NOMO-1 treated with dmso at 0.1 percent for 144 hours (cell line): Measurements from ENCODE around the gene NUDT12.

ENCODE experiments used
- DNase-seq: peaks from one replicate; lab custom pipeline; 2025; ENCODE audit not compliant: unreplicated experiment; lab: John Stamatoyannopoulos, UW

The NUDT12 gene

GRCh38 chr5:103562453-103563157 lies at the start of gene NUDT12:
Gene NUDT12, minus strand, starts transcription at chr5:103562789. Its CDS starts 2,541 bp downstream, at chr5:103560248.
- peak; percentile 37 for DNase-seq

DNA sequence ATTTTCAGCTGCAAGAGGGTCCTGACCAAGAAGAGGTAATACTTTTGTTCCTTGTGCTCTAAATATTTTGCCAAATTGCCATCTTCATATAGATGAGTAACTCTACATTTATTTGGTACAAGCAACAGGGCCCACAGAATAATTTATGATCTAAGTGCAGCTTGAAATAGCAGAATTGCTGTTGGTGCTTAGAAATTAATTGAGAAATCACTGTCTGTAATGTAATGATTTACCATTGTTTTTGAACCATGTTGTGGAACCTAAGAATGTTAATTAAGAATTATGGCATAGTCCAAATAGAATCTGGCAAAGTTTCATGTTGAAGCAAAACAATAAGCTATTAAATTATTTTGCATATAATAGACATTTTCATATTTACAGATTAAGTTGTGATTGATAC lies 44.8 kb upstream of the NUDT12 start:
- no peak for DNase-seq

DNA sequence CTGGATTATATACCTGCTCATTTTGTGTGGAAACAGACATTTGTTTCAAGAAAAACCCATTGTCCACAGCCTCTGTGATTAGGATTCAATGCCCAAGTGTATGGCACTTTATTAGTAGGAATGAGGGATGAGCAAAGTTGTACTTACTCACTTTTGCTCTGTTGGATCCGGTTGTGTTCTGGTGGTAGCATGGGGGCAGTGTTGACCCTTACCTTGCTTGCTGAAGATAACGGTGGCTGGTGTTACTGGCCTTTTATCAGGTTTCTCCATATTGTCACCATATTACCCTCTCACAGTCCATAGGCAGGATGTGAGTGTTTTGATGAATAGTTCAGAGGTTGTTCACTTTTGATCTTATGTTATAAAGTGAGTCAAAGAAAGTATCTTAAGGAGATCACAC lies 42.7 kb upstream of the NUDT12 start:
- DNase-seq, result no peak

DNA sequence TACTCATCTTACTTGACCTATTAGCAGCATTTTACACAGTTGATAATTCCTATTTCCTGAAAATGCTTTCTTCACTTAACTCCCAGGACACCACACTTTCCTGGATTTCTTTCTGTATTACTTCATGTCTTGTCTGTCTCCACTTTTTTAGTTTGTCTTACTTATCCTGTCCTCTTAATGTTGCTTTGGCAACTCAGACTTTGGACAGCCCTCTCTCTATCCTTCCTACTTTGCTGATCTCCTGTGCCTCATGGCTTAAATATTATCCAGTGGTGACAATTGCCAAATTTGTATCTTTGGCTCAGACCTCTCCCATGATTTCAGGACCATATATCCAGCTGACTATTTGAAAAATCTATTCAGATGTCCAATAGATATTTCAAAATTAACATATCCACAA lies 39.8 kb upstream of the NUDT12 start:
- no peak for DNase-seq

GRCh38 chr5:103601314-103601713 lies 38.7 kb upstream of the NUDT12 start:
- DNase-seq, result no peak

- DNase-seq, result no peak
These were observed 37.5 kb upstream of the NUDT12 start for GRCh38 chr5:103600086-103600485.

DNA sequence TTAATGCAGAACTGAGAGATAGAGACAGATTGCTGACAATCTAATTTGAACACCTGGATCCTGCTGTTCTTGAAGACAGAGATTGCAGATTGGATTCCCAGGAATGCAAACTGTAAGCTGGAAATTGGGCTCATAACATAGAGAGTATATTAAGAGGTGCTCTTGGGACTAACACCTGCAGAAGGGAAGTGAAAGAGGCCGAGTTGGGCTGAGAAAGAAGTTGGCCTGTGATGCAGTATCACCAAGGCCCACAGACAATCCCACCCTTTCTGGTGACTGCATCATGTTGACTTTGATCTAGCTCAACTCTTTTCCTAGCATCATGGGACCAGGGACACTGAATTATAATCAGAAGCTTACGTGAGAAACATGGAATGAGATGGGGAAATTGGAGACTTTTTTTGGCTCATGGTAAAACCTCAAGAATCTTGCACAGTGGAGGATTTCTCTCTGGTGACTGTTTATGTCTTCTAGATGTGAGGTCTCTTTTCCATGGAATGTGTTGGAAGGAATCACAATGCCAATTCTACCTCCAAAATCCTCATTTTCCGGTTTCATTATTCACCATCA lies 36.5 kb upstream of the NUDT12 start:
- no peak for DNase-seq

DNA sequence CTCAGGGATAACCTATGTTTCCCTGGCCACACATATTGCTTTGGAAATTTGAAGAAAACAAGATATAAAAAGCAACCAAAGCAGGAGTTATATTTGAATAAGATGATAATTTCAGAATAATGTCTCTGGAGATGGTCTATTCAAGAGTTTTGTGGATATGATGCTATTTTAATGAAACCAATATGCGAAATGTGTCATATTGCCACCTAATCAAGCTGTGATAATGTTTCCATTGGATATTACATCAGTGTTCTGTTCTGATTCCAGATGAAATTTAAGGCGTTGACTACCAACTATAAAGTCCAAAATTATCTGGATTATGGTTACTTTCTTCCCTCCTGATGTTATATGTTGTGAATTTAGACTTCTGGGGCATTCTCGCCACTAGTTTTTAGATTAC lies 27.6 kb upstream of the NUDT12 start:
- no peak for DNase-seq

DNA sequence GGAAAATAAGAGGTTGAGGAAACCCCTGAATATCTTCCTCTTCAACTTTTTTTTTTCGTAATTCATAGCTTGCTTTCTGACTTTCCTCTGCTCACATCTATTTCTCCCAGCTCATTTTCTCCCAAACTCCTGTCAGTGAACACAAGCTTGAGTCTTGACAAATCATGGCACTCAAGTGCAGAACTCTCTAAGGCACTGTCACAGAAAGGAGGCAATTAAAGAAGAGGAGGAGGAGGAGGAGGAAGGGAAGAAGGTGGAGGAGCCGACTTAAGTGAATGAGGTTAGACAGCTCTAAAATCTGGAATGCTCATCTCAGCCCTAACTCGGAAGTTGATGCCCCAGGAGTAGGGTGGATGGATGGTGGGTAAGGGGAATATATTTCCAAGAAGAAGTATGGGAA lies 27.2 kb upstream of the NUDT12 start:
- DNase-seq, result no peak

DNA sequence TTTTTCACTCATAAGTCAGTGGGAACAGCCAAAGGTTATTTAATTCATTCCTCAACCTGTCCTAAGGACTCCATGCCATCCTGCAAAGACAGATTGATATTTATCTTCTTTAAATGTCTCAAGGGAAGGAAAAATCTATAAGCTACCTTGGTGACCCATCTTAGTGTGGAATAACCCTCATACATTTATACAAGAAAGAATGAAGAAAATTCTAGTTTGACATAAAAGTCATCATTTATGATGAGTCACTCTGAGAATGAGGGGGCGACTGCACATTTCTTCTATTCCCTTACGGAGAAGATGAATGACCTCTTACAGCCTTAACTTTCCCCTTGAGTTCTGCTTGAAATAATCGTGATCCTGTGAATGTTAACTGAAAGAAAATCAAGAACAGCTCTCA lies 26.8 kb upstream of the NUDT12 start:
- DNase-seq, result no peak

GRCh38 chr5:103587185-103587748 lies 24.7 kb upstream of the NUDT12 start:
- no peak for DNase-seq

GRCh38 chr5:103582364-103582763 lies 19.8 kb upstream of the NUDT12 start:
- no peak for DNase-seq

- no peak for DNase-seq
These were observed 10.8 kb upstream of the NUDT12 start for GRCh38 chr5:103573411-103573810.

GRCh38 chr5:103572454-103572853 lies 9.9 kb upstream of the NUDT12 start:
- no peak for DNase-seq

GRCh38 chr5:103571730-103572129 lies 9.1 kb upstream of the NUDT12 start:
- DNase-seq, result no peak

DNA sequence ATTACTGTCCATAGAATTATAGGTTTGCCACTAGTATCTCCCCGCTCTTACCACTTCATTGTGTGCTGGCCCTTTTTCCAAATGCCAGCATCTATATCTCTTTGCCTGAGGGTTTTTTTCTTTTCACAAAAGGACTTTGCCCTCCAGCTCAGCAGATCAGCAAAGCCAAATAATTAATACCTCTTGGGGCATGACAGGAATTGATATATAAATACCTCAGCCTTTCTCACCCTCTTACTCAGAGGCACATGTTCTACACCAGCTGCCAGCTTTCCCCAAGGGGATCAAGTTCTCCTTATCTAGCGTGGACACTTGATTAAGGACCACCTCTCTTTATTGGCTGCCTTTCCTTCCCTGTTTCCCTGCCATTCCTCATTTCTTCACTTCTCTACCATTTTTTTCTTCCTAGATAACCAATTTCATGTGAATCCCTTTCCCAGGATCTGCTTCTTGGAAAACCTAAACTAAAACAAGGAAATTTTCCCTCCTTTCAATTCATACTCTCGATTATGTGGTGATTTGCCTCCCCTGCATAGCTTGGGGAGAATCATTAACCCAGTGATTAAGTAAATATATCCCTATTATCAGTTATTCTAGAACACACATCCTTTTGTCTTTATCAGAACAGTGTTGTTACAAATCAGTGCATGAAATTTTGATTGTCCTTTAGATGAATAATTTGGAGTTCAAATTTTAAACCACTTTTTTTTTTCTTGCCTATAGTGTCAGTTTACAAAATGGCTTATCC lies 6.9 kb upstream of the NUDT12 start:
- no peak for DNase-seq

- no peak for DNase-seq
These were observed 3.1 kb upstream of the NUDT12 start for GRCh38 chr5:103565719-103566118.

DNA sequence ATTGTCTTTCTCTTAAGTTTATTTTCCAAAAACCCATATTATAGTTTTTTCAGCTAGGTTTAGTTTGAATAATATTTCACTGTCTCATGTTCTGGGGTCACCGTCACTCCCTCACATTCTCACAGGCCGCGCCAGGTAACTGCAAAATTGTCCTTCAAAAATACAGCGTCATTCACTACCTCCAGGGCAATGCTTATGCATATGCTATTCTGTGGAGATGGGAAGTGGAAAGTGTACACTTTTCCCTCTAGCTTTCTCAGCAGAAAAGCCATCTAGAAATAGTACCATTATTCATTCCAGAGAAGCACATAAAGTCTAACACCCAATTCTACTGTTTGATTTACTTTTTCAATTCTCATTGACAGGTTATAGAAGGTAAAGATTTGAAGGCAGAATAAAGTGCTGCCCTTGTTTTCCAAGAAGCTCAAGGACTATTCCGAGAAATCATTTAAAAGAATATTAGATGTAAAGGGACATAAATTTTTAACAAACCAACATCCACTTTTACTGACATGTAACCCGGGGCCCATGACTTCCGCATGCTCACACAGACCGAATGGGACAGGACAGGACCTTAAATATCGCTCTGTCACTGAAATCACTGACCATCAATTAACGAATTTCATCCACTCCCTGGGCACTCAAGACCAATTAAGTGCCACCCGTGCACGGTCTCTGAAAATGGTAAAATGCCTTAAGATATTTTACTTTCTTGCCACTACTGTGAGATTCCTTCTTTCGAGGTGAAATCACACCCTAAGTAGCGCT lies 720 bp downstream of the NUDT12 start:
- no peak for DNase-seq

DNA sequence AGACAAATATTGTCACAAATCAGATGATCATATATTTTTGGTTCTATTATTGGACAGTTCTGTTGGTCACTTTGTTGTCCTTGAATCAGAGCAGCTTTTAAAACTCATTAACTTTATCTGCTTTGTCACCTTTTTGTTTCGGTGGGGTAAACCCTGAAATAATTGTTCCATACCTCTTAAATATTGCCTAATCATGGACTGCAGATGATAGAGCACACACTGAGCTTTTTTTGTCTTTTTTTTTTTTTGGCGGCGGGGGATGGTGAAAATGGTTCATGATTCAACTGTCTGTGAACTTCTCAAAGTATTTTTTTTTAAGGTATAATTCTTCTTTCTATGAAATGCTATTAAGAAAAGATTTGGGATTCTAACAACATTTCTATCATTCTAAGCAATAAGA lies 1.8 kb downstream of the NUDT12 start:
- DNase-seq, result no peak

- DNase-seq, result no peak
These were observed 15.7 kb downstream of the NUDT12 start for GRCh38 chr5:103546858-103547257.

GRCh38 chr5:103542441-103542840 lies 20.1 kb downstream of the NUDT12 start:
- no peak for DNase-seq
